ENCODE measurements around the gene HDAC1.

HDAC1 gene

GRCh38 chr1:32265846-32266245 is 26.0 kb upstream of the HDAC1 start:
- no peak overlapping the region for H3K4me3 ChIP-seq (replicated peaks; ENCODE audit: low read depth, low read length)
- TF ChIP-seq CTCF (IDR thresholded peaks at IDR 0.05; ENCODE audit: low read length, missing control alignments): no peak

DNA sequence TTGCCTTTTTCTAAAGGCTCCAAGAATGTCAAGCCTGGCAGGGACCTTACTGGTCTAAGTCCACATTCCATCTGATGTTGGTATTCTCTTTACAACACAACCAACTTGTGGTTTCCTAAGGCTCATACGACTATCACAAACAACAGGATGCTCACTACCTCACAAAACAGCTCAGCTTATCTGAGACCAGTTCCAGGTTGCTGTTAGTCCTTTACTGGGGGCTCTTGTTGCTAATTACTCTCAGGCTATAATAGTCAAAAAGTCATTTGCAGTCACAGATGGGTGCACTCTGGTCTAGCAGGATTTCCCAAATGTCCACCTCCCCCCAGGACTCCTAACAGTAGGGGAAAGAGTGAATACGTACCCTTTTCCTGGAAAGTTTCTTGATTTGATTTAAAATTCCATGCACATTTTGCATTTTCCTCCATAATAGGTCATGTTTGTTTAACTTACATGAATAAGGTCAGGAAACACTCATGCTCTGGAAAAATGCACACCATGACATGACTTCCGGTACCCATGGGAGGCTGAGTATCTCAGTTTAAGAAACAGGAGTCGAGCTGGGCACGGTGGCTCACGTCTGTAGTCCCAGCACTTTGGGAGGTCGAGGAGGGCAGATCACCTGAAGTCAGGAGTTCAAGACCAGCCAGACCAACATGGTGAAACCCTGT is 24.8 kb upstream of the HDAC1 start:
- no peak overlapping the region for H3K4me3 ChIP-seq (replicated peaks; ENCODE audit: low read depth, low read length)
- TF ChIP-seq CTCF (IDR thresholded peaks at IDR 0.05; ENCODE audit: low read length, missing control alignments): no peak
- peak; percentile 60 for DNase-seq (ENCODE audit: low read depth)

More at GRCh38 chr1:32265846-32266245, 26.0 kb upstream of the HDAC1 start:
- DNase-seq (ENCODE audit: low read depth): no peak

GRCh38 chr1:32269744-32270143 is 22.1 kb upstream of the HDAC1 start:
- no peak for TF ChIP-seq CTCF (IDR thresholded peaks at IDR 0.05; ENCODE audit: low read length, missing control alignments)
- H3K4me3 ChIP-seq (replicated peaks; ENCODE audit: low read depth, low read length): no peak overlapping the region
- DNase-seq (ENCODE audit: low read depth): no peak

GRCh38 chr1:32272557-32273390 is 19.1 kb upstream of the HDAC1 start:
- DNase-seq (ENCODE audit: low read depth): no peak
- H3K4me3 ChIP-seq (replicated peaks; ENCODE audit: low read depth, low read length): no peak overlapping the region

DNA sequence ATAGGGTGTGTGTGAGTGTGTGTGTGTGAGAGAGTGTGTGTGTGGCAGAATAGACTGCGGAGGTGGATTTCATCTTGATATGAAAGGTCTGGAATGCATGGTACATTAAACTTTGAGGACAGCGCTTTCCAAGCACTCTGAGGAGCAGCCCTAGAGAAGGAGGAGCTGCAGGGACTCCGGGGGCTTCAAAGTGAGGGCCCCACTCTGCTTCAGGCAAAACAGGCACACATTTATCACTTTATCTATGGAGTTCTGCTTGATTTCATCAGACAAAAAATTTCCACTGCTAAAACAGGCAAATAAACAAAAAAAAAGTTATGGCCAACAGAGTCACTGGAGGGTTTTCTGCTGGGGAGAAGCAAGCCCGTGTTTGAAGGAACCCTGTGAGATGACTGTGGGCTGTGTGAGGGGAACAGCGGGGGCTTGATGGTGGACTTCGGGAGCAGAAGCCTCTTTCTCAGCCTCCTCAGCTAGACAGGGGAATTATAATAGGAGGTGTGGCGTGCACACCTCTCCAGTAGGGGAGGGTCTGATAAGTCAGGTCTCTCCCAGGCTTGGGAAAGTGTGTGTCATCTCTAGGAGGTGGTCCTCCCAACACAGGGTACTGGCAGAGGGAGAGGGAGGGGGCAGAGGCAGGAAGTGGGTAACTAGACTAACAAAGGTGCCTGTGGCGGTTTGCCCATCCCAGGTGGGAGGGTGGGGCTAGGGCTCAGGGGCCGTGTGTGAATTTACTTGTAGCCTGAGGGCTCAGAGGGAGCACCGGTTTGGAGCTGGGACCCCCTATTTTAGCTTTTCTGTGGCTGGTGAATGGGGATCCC is 18.3 kb upstream of the HDAC1 start:
- DNase-seq (ENCODE audit: low read depth): no peak
- no peak for TF ChIP-seq CTCF (IDR thresholded peaks at IDR 0.05; ENCODE audit: low read length, missing control alignments)
- H3K4me3 ChIP-seq (replicated peaks; ENCODE audit: low read depth, low read length): no peak overlapping the region

More at GRCh38 chr1:32272557-32273390, 19.1 kb upstream of the HDAC1 start:
- TF ChIP-seq CTCF (IDR thresholded peaks at IDR 0.05; ENCODE audit: low read length, missing control alignments): no peak

DNA sequence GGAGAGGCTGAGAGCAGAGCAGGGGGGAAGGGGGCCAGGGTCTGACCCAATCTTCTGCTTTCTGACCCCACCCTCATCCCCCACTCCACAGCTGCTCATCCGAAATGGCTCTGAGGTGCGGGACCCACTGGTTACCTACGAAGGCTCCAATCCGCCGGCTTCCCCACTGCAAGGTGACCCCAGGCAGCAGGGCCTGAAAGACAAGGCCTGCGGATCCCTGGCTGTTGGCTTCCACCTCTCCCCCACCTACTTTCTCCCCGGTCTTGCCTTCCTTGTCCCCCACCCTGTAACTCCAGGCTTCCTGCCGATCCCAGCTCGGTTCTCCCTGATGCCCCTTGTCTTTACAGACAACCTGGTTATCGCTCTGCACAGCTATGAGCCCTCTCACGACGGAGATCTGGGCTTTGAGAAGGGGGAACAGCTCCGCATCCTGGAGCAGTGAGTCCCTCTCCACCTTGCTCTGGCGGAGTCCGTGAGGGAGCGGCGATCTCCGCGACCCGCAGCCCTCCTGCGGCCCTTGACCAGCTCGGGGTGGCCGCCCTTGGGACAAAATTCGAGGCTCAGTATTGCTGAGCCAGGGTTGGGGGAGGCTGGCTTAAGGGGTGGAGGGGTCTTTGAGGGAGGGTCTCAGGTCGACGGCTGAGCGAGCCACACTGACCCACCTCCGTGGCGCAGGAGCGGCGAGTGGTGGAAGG is 17.1 kb upstream of the HDAC1 start:
- no peak overlapping the region for H3K4me3 ChIP-seq (replicated peaks; ENCODE audit: low read depth, low read length)
- TF ChIP-seq CTCF (IDR thresholded peaks at IDR 0.05; ENCODE audit: low read length, missing control alignments): no peak
- DNase-seq (ENCODE audit: low read depth): no peak
